K562 (cell line): ENCODE measurements around the gene FMNL3. TPM values are rescaled to one million over a fixed set of nuclear protein-coding genes. Genes with fewer than 3 reads are reported as not detected.

ENCODE experiments used
- ATAC-seq: fragments of 200-7000 bp; cut with Tn5 transposase; 3 replicates; pipeline ENCODE4 v1.9.1; 2020; ENCODE audit warnings: moderate library complexity
- BruUV-seq: library from RNA; stranded (reverse); fragments of 400-500 nt; replicated peaks from 2 replicates; lab custom pipeline; 2021; lab: Mats Ljungman, UMichigan
- CTCF ChIA-PET: fragments of 300-600 bp; formaldehyde crosslinking; extraction: SDS; loops from one replicate; lab custom pipeline; 2021; ENCODE audit warnings: low intra/inter-chr PET ratio; lab: Yijun Ruan, JAX
- POLR2A ChIA-PET: fragments of 300-600, 350-650 bp; sonication (Branson Sonifier 250); formaldehyde crosslinking; extraction: SDS; loops from one replicate; lab custom pipeline; 2021; ENCODE audit warnings: antibody characterized with exemption, inconsistent platforms; lab: Yijun Ruan, JAX
- DNase-seq, 4 experiments: peaks; one replicate each; pipeline versions ENCODE4 v3.0.0 to v3.0.0-alpha.2; 2011 to 2018; ENCODE audit warnings: low spot score in 3 of 4, mixed read lengths in 3 of 4; ENCODE audit errors: extremely low read depth in 1 of 4
- FAIRE-seq: peaks from 2 replicates; lab custom pipeline; 2011; peaks lifted over from hg19 to GRCh38; lab: Jason Lieb, UNC
- H2AFZ ChIP-seq: 2 replicates; pipeline ENCODE4 v1.6.0; 2011; ENCODE audit warnings: low read depth, low read length, control low read depth, inconsistent platforms
- H3K27ac ChIP-seq: fragments of 200-600 bp; 3 replicates; pipeline ENCODE4 v1.8.0; 2011; ENCODE audit warnings: low read depth, mild to moderate bottlenecking, control low read depth, inconsistent platforms, low read length, moderate library complexity, mixed read lengths; ENCODE audit errors: extremely low read depth
- H3K27me3 ChIP-seq, 2 experiments: fragments of 300-600 bp in 1 of 2; 2 replicates in 1 of 2; 3 replicates in 1 of 2; pipeline versions ENCODE4 v1.6.0 to v1.8.0; 2011; ENCODE audit warnings: inconsistent platforms in 2 of 2, low read length in 2 of 2, mild to moderate bottlenecking in 1 of 2, mixed read lengths in 1 of 2, moderate library complexity in 1 of 2; ENCODE audit not compliant: control insufficient read depth in 2 of 2, insufficient read depth in 2 of 2
- H3K36me3 ChIP-seq: fragments of 300-600 bp; 3 replicates; pipeline ENCODE4 v1.8.0; 2011; ENCODE audit warnings: mild to moderate bottlenecking, low read length, inconsistent platforms; ENCODE audit not compliant: control insufficient read depth, insufficient read depth
- H3K4me1 ChIP-seq, 2 experiments: fragments of 200-600 bp in 1 of 2; replicated peaks in 1 of 2; 2 replicates in 1 of 2; 3 replicates in 1 of 2; pipeline versions ENCODE4 v1.5.1 to v1.8.0; 2011; ENCODE audit warnings: inconsistent platforms in 2 of 2, low read length in 2 of 2, mild to moderate bottlenecking in 1 of 2, mixed read lengths in 1 of 2, moderate library complexity in 1 of 2; ENCODE audit not compliant: control insufficient read depth in 2 of 2, insufficient read depth in 2 of 2
- H3K4me2 ChIP-seq: 2 replicates; pipeline ENCODE4 v1.6.1; 2011; ENCODE audit warnings: low read length, control low read depth, inconsistent platforms, mixed read lengths; ENCODE audit not compliant: insufficient read depth
- H3K4me3 ChIP-seq: fragments of 200-600 bp; sonication (generic), shearing (Covaris generic); 2 replicates; pipeline ENCODE4 v1.5.1; 2016; ENCODE audit warnings: control low read depth, inconsistent platforms
- H3K79me2 ChIP-seq: fragments of 200-600 bp; 3 replicates; pipeline ENCODE4 v1.8.0; 2011; ENCODE audit warnings: low read length, inconsistent platforms; ENCODE audit not compliant: control insufficient read depth, insufficient read depth
- H3K9ac ChIP-seq, 2 experiments: 2 replicates each; pipeline versions ENCODE4 v1.6.0 to v1.6.1; 2011; ENCODE audit warnings: low read depth in 2 of 2, low read length in 2 of 2, control low read depth in 1 of 2, inconsistent platforms in 1 of 2, mild to moderate bottlenecking in 1 of 2, mixed read lengths in 1 of 2; ENCODE audit not compliant: insufficient read depth in 1 of 2
- H3K9me1 ChIP-seq: one replicate; pipeline ENCODE4 v1.6.0; 2011; ENCODE audit warnings: inconsistent platforms, mild to moderate bottlenecking, low read length, moderate library complexity; ENCODE audit not compliant: control insufficient read depth, insufficient read depth
- H3K9me3 ChIP-seq: replicated peaks from 2 replicates; pipeline ENCODE4 v1.5.1; 2011; ENCODE audit warnings: low read depth, low read length, inconsistent platforms; ENCODE audit not compliant: control insufficient read depth, insufficient read depth
- H4K20me1 ChIP-seq: replicated peaks from 2 replicates; pipeline ENCODE4 v1.6.1; 2011; ENCODE audit warnings: low read length, inconsistent platforms, mixed read lengths; ENCODE audit not compliant: control insufficient read depth, insufficient read depth
- HOXB6 ChIP-seq: fragments of 250-450 bp; sonication (Bioruptor Pico); IDR thresholded peaks from 2 replicates; pipeline ENCODE4 v1.5.1; 2022; ENCODE audit warnings: mild to moderate bottlenecking, borderline replicate concordance
- IFI16 ChIP-seq: fragments of 250-450 bp; sonication (Bioruptor Pico); IDR thresholded peaks from 2 replicates; pipeline ENCODE4 v2.1.2; 2022; ENCODE audit warnings: mild to moderate bottlenecking, inconsistent platforms
- JUN ChIP-seq, 2 experiments: sonication (generic) in 1 of 2; formaldehyde crosslinking in 1 of 2; IDR thresholded peaks; 2 replicates each; pipeline versions ENCODE4 v1.6.1 to v1.8.0; 2012 to 2022; ENCODE audit warnings: borderline replicate concordance in 2 of 2, mild to moderate bottlenecking in 2 of 2, improper control_type of control experiment in 1 of 2, low read depth in 1 of 2, low read length in 1 of 2, missing genetic modification reagents in 1 of 2
- RUNX1 ChIP-seq: sonication (generic); IDR thresholded peaks from 2 replicates; pipeline ENCODE4 v1.6.1; 2016; ENCODE audit warnings: antibody characterized with exemption, low read depth
- TCF7 ChIP-seq: sonication (generic); IDR thresholded peaks from 2 replicates; pipeline ENCODE4 v1.6.1; 2016; ENCODE audit warnings: antibody characterized with exemption, borderline replicate concordance
- ZBTB9 ChIP-seq: fragments of 450-650 bp; formaldehyde crosslinking; IDR thresholded peaks from 2 replicates; pipeline ENCODE4 v1.4.0; 2020; ENCODE audit warnings: mild to moderate bottlenecking, moderate library complexity
- WGBS: fragments of 100-300 bp; shearing (Covaris generic); methylation state at CpG from one replicate; pipeline ENCODE4 v1.1.6; 2016; ENCODE audit warnings: low coverage, mixed read lengths; ENCODE audit not compliant: insufficient coverage; ENCODE audit errors: missing lambda C conversion rate; 5-methylcytosine and 5-hydroxymethylcytosine counted together
- in situ Hi-C: fragments of 300-500 bp; cut with MboI; formaldehyde crosslinking; loops from 4 replicates; pipeline ENCODE4 v1.15.0; 2018; ENCODE audit warnings: inconsistent platforms, mixed read lengths
- intact Hi-C: fragments of 100-400 bp; cut with micrococcal nuclease; formaldehyde crosslinking; loops from 2 replicates; pipeline ENCODE4 v1.14.2; 2022
- polyA plus RNA-seq, 8 experiments: library from polyadenylated mRNA; depleted of rRNA in 4 of 8; stranded (reverse) in 5 of 8; unstranded in 3 of 8; fragments of >200 nt; fragmentation: Nextera tagmentation in 2 of 8; fragmentation: Illumina TruSeq in 1 of 8; extraction: Ambion mirVana in 2 of 8; extraction: Trizol in 1 of 8; gene quantifications; 2 replicates each; pipeline versions ENCODE4 v1.2.1 to v1.2.3, GENCODE V29; 2011 to 2014; ENCODE audit warnings: inconsistent platforms in 1 of 8, missing spikeins in 1 of 8
- total RNA-seq, 7 experiments: library from RNA; depleted of rRNA in 6 of 7; stranded (reverse); fragments of >200 nt in 6 of 7; fragmentation: Illumina TruSeq in 2 of 7; extraction: Trizol in 2 of 7; gene quantifications; 2 replicates each; pipeline versions ENCODE4 v1.2.1 to v1.2.3, GENCODE V29; 2011 to 2021; ENCODE audit warnings: low replicate concordance in 1 of 7

Gene FMNL3
- total and polyA plus RNA-seq, 9 of the 15 experiments (the other 6 are each of a cell fraction or from before 2014, with no cell fraction given): 0.49 to 14.4 (median 6.8) TPM

GRCh38 chr12:49658276-49658675, 48.9 kb downstream of the FMNL3 start:
- Histone ChIP-seq H3K4me1 (peaks cover 10 to 13% of the 10 kb centered on the region in 2 experiments; a peak in 4 of 5 replicates), H3K4me3 (no peak overlapping the region), H3K9ac (no peak overlapping the region), H3K9me3 (no peaks in the 10 kb centered on the region), H3K79me2 (no peaks in the 10 kb centered on the region), H3K27me3 (no peaks in the 10 kb centered on the region), H3K9me1 (no peaks in the 10 kb centered on the region), H2AFZ (no peak overlapping the region), H3K27ac (no peak overlapping the region), H3K36me3 (peaks cover 11% of the 10 kb centered on the region; the same call in 1 of the 3 replicates), H4K20me1 (no peaks in the 10 kb centered on the region), H3K4me2 (no peak overlapping the region)
- intact Hi-C loops (no loop called here), in situ Hi-C loops (no loop called here)
- ATAC-seq (no peak), FAIRE-seq (no peak), DNase-seq (no peak)
- 69% methylated on average over 12 of the region's 13 CpGs for WGBS
- BruUV-seq: no TSS peak
- ChIA-PET POLR2A (interaction anchor here (1.0 to 1.1 kb wide), 2 partner anchors 83 to 106 kb away, joined by 3 read pairs; partner anchors contain the start of gene TMBIM6), CTCF (no interaction called here)
- TF ChIP-seq ZBTB9 (no peak), TCF7 (no peak), RUNX1 (no peak), JUN (IDR thresholded peaks at IDR 0.05; ENCODE audit: borderline replicate concordance, low read depth, low read length) (no peak), JUN (CRISPR knock-in tag; IDR thresholded peaks at IDR 0.05; ENCODE audit: borderline replicate concordance) (no peak), IFI16 (CRISPR knock-in tag) (no peak), HOXB6 (CRISPR knock-in tag) (no peak)
